ENCODE results near the gene DNMT3A.

GRCh38 chr2:25356088-25356487 is 14.4 kb upstream of the DNMT3A start:
- TF ChIP-seq POLR2AphosphoS5 (IDR thresholded peaks at IDR 0.05) (no peak), CTCF (IDR thresholded peaks at IDR 0.05) (no peak)
